ENCODE data around the gene TMC6. TPM values are rescaled to one million over a fixed set of nuclear protein-coding genes. Genes with fewer than 3 reads are reported as not detected.

Gene TMC6
- total and polyA plus RNA-seq, 2 of the 13 experiments (the other 11 are each of a cell fraction or from before 2014, with no cell fraction given) = 48.4 to 99.1 TPM

DNA sequence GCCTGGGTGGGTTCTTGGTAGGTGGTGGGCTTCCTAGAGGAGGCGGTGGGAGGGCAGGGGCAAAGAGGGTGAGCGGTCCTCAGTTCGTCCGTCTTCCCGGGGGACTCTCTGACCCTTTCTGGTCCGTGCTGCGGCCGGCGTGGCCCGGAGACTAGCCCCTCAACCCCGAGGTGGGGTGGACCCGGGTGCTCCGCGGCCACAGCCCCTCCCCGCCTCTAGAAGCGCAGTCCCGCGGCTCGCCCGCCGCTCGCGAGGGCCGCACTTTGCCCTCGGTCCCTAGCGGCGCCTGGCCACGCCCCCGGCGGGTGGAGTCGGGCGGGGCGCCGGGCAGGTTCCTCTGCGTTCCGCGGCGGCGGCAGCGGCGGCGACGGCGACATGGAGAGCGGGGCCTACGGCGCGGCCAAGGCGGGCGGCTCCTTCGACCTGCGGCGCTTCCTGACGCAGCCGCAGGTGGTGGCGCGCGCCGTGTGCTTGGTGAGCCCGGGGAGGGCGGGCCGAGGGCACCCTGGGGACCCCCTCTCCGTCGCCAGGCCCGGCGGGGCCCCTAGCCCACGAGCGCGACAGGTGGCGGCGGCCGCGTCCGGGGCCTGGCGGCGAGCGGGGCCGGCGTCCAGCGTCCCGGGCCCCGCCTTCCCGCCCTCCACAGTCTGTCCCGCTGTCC, 39.8 kb upstream of the TMC6 start, which contains the start of gene SYNGR2 (continued):
- TF ChIP-seq, protein P1, sequence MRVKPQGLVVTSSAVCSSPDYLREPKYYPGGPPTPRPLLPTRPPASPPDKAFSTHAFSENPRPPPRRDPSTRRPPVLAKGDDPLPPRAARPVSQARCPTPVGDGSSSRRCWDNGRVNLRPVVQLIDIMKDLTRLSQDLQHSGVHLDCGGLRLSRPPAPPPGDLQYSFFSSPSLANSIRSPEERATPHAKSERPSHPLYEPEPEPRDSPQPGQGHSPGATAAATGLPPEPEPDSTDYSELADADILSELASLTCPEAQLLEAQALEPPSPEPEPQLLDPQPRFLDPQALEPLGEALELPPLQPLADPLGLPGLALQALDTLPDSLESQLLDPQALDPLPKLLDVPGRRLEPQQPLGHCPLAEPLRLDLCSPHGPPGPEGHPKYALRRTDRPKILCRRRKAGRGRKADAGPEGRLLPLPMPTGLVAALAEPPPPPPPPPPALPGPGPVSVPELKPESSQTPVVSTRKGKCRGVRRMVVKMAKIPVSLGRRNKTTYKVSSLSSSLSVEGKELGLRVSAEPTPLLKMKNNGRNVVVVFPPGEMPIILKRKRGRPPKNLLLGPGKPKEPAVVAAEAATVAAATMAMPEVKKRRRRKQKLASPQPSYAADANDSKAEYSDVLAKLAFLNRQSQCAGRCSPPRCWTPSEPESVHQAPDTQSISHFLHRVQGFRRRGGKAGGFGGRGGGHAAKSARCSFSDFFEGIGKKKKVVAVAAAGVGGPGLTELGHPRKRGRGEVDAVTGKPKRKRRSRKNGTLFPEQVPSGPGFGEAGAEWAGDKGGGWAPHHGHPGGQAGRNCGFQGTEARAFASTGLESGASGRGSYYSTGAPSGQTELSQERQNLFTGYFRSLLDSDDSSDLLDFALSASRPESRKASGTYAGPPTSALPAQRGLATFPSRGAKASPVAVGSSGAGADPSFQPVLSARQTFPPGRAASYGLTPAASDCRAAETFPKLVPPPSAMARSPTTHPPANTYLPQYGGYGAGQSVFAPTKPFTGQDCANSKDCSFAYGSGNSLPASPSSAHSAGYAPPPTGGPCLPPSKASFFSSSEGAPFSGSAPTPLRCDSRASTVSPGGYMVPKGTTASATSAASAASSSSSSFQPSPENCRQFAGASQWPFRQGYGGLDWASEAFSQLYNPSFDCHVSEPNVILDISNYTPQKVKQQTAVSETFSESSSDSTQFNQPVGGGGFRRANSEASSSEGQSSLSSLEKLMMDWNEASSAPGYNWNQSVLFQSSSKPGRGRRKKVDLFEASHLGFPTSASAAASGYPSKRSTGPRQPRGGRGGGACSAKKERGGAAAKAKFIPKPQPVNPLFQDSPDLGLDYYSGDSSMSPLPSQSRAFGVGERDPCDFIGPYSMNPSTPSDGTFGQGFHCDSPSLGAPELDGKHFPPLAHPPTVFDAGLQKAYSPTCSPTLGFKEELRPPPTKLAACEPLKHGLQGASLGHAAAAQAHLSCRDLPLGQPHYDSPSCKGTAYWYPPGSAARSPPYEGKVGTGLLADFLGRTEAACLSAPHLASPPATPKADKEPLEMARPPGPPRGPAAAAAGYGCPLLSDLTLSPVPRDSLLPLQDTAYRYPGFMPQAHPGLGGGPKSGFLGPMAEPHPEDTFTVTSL (CRISPR knock-in tag; IDR thresholded peaks at IDR 0.05; ENCODE audit: borderline replicate concordance) = no peak; the same call in 1 of the 2 replicates
- TF ChIP-seq HDAC6 (IDR thresholded peaks at IDR 0.05; ENCODE audit: low read depth, low read length) = no peak
- TF ChIP-seq ZNF614 (CRISPR knock-in tag; IDR thresholded peaks at IDR 0.05; ENCODE audit: borderline replicate concordance) = no peak
- TF ChIP-seq SUZ12 (IDR thresholded peaks at IDR 0.05; ENCODE audit: low read depth, low read length) = no peak
- TF ChIP-seq MYNN (CRISPR knock-in tag; IDR thresholded peaks at IDR 0.05; ENCODE audit: low read depth) = no peak
- no peak; the same call in 1 of the 2 replicates for TF ChIP-seq DR1 (CRISPR knock-in tag; IDR thresholded peaks at IDR 0.05)
- TF ChIP-seq ERF (CRISPR knock-in tag; IDR thresholded peaks at IDR 0.05) = peak; percentile 88
- TF ChIP-seq, protein P2, sequence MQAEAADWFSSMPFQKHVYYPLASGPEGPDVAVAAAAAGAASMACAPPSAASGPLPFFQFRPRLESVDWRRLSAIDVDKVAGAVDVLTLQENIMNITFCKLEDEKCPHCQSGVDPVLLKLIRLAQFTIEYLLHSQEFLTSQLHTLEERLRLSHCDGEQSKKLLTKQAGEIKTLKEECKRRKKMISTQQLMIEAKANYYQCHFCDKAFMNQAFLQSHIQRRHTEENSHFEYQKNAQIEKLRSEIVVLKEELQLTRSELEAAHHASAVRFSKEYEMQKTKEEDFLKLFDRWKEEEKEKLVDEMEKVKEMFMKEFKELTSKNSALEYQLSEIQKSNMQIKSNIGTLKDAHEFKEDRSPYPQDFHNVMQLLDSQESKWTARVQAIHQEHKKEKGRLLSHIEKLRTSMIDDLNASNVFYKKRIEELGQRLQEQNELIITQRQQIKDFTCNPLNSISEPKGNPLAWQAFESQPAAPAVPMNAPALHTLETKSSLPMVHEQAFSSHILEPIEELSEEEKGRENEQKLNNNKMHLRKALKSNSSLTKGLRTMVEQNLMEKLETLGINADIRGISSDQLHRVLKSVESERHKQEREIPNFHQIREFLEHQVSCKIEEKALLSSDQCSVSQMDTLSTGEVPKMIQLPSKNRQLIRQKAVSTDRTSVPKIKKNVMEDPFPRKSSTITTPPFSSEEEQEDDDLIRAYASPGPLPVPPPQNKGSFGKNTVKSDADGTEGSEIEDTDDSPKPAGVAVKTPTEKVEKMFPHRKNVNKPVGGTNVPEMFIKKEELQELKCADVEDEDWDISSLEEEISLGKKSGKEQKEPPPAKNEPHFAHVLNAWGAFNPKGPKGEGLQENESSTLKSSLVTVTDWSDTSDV (CRISPR knock-in tag; IDR thresholded peaks at IDR 0.05) = no peak
- TF ChIP-seq, protein P3, sequence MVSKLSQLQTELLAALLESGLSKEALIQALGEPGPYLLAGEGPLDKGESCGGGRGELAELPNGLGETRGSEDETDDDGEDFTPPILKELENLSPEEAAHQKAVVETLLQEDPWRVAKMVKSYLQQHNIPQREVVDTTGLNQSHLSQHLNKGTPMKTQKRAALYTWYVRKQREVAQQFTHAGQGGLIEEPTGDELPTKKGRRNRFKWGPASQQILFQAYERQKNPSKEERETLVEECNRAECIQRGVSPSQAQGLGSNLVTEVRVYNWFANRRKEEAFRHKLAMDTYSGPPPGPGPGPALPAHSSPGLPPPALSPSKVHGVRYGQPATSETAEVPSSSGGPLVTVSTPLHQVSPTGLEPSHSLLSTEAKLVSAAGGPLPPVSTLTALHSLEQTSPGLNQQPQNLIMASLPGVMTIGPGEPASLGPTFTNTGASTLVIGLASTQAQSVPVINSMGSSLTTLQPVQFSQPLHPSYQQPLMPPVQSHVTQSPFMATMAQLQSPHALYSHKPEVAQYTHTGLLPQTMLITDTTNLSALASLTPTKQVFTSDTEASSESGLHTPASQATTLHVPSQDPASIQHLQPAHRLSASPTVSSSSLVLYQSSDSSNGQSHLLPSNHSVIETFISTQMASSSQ (IDR thresholded peaks at IDR 0.05; ENCODE audit: low read depth) = no peak
- TF ChIP-seq, protein P3 (CRISPR knock-in tag; IDR thresholded peaks at IDR 0.05; ENCODE audit: borderline replicate concordance) = peak; percentile 27
- TF ChIP-seq FOSL2 (CRISPR knock-in tag; IDR thresholded peaks at IDR 0.05) = peak; percentile 25; the same call in 1 of the 2 replicates
- peak; percentile 95 for TF ChIP-seq ZBTB7A (CRISPR knock-in tag; IDR thresholded peaks at IDR 0.05)
- TF ChIP-seq ZMYM2 (CRISPR knock-in tag; IDR thresholded peaks at IDR 0.05) = no peak
- no peak for TF ChIP-seq NFRKB (IDR thresholded peaks at IDR 0.05)

Measured in HepG2 (cell line).